ENCODE data around the gene TOR2A. TPM values are rescaled to one million over a fixed set of nuclear protein-coding genes. Genes with fewer than 3 reads are reported as not detected.

Gene TOR2A
- total RNA-seq, 1 experiment from 2014 or later: 5.3 TPM

GRCh38 chr9:127744398-127745110 is 9.5 kb upstream of the TOR2A start:
- DNase-seq (ENCODE audit: low read depth): no peak

- peak; percentile 94 for DNase-seq (ENCODE audit: low read depth)
These were observed 7.5 kb upstream of the TOR2A start for GRCh38 chr9:127742435-127743088.

- DNase-seq (ENCODE audit: low read depth): peak; percentile 76
These were observed 6.8 kb upstream of the TOR2A start for GRCh38 chr9:127741831-127742434.

GRCh38 chr9:127739614-127740330 is 4.7 kb upstream of the TOR2A start:
- no peak for DNase-seq (ENCODE audit: low read depth)

- no peak for DNase-seq (ENCODE audit: low read depth)
These were observed 3.6 kb upstream of the TOR2A start for GRCh38 chr9:127738666-127739065.

GRCh38 chr9:127735530-127736185 is 564 bp upstream of the TOR2A start:
- DNase-seq (ENCODE audit: low read depth): no peak

GRCh38 chr9:127734247-127734746 is 797 bp downstream of the TOR2A start:
- DNase-seq (ENCODE audit: low read depth): no peak

GRCh38 chr9:127733614-127734013 is 1.5 kb downstream of the TOR2A start:
- DNase-seq (ENCODE audit: low read depth): no peak

- no peak for DNase-seq (ENCODE audit: low read depth)
These were observed 2.6 kb downstream of the TOR2A start for GRCh38 chr9:127732444-127732843.

GRCh38 chr9:127731938-127732337 is 3.2 kb downstream of the TOR2A start:
- no peak for DNase-seq (ENCODE audit: low read depth)

- no peak for DNase-seq (ENCODE audit: low read depth)
These were observed 4.2 kb downstream of the TOR2A start for GRCh38 chr9:127730799-127731410.

GRCh38 chr9:127730262-127730661 is 4.8 kb downstream of the TOR2A start:
- DNase-seq (ENCODE audit: low read depth): no peak

- no peak for DNase-seq (ENCODE audit: low read depth)
These were observed 5.4 kb downstream of the TOR2A start for GRCh38 chr9:127729522-127730256.

- DNase-seq (ENCODE audit: low read depth): no peak
These were observed 6.3 kb downstream of the TOR2A start for GRCh38 chr9:127728808-127729207.

- DNase-seq (ENCODE audit: low read depth): no peak
These were observed 8.2 kb downstream of the TOR2A start for GRCh38 chr9:127726871-127727270.

- DNase-seq (ENCODE audit: low read depth): no peak
These were observed 11.1 kb downstream of the TOR2A start for GRCh38 chr9:127724012-127724411.

GRCh38 chr9:127723444-127723843 is 11.7 kb downstream of the TOR2A start:
- peak; percentile 86 for DNase-seq (ENCODE audit: low read depth)

- DNase-seq (ENCODE audit: low read depth): no peak
These were observed 12.1 kb downstream of the TOR2A start for GRCh38 chr9:127723013-127723412.

- no peak for DNase-seq (ENCODE audit: low read depth)
These were observed 12.9 kb downstream of the TOR2A start for GRCh38 chr9:127722055-127722745.

GRCh38 chr9:127721391-127721821 is 13.7 kb downstream of the TOR2A start:
- peak; percentile 57 for DNase-seq (ENCODE audit: low read depth)
